ENCODE data around the gene COPS3. TPM values are rescaled to one million over a fixed set of nuclear protein-coding genes. Genes with fewer than 3 reads are reported as not detected.

The COPS3 gene
- total RNA-seq (10 to 100 TPM; 35.3 to 77.3 TPM), polyA plus RNA-seq (10 to 100 TPM; 24.6 to 25.1 TPM)

GRCh38 chr17:17280613-17281549 lies at the start of gene COPS3:
TSS of gene COPS3 (minus strand) at chr17:17281246. CDS start at chr17:17281186, 60 bp downstream.
- DNase-seq (ENCODE audit: low spot score): peak; percentile 98
- TF ChIP-seq GABPA (IDR thresholded peaks at IDR 0.05 in 1 of 2, conservative IDR thresholded peaks at IDR 0.05 in 1 of 2): peak; percentile 77 to 91
- peak; percentile 13 to 43 for TF ChIP-seq RXRA (IDR thresholded peaks at IDR 0.05)
- TF ChIP-seq HNF4A (conservative IDR thresholded peaks at IDR 0.05): peak in 1 of 2 donors; percentile 11
- TF ChIP-seq MAX (IDR thresholded peaks at IDR 0.05): no peak
- no peak for TF ChIP-seq RAD21 (IDR thresholded peaks at IDR 0.05)
- no peak for TF ChIP-seq CTCF (IDR thresholded peaks at IDR 0.05; ENCODE audit: low read depth, low read length, missing input control)
- peak; percentile 94 for TF ChIP-seq YY1 (IDR thresholded peaks at IDR 0.05)
- TF ChIP-seq ZBTB33 (IDR thresholded peaks at IDR 0.05): peak; percentile 99
- peak; percentile 54 for TF ChIP-seq SP1 (IDR thresholded peaks at IDR 0.05)
- no peak for TF ChIP-seq TAF1 (conservative IDR thresholded peaks at IDR 0.05)
- H3K27ac ChIP-seq (ENCODE audit: low read depth in 1 of 2, low read length in 2 of 2): peak within 1 kb of the TSS; percentile 85 to 94
- H3K4me1 ChIP-seq (ENCODE audit: control insufficient read depth in 4 of 4, insufficient read depth in 4 of 4, low read length in 3 of 4): peaks cover 6 to 20% (median 15%) of the 10 kb centered on the region in 4 donors
- peak within 1 kb of the TSS; percentile 56 to 68 for H3K9ac ChIP-seq (ENCODE audit: low read depth in 1 of 2, low read length in 2 of 2)
- no peaks in the 10 kb centered on the region for H3K27me3 ChIP-seq (ENCODE audit: control insufficient read depth in 4 of 4, insufficient read depth in 4 of 4, low read length in 3 of 4)
- no peaks in the 10 kb centered on the region for H3K36me3 ChIP-seq (ENCODE audit: control insufficient read depth in 4 of 4, insufficient read depth in 3 of 4, low read depth in 1 of 4, low read length in 3 of 4)
- under 1% methylated on average over 80 of the region's 80 CpGs for WGBS
- no peaks in the 10 kb centered on the region for H3K9me3 ChIP-seq (ENCODE audit: control insufficient read depth in 4 of 4, low read length in 3 of 4)
- peak within 1 kb of the TSS; percentile 74 to 97 (median 78) for H3K4me3 ChIP-seq (ENCODE audit: low read depth in 1 of 3, low read length in 3 of 3)

- no peak overlapping the region for H3K4me3 ChIP-seq (ENCODE audit: low read depth in 1 of 3, low read length in 3 of 3)
- no peaks in the 10 kb centered on the region for H3K36me3 ChIP-seq (ENCODE audit: control insufficient read depth in 4 of 4, insufficient read depth in 3 of 4, low read depth in 1 of 4, low read length in 3 of 4)
- no peak overlapping the region for H3K9ac ChIP-seq (ENCODE audit: low read depth in 1 of 2, low read length in 2 of 2)
- no peak for DNase-seq (ENCODE audit: low spot score)
- TF ChIP-seq FOXA2 (IDR thresholded peaks at IDR 0.05) (no peak), GABPA (IDR thresholded peaks at IDR 0.05 in 1 of 2, conservative IDR thresholded peaks at IDR 0.05 in 1 of 2) (no peak), YY1 (IDR thresholded peaks at IDR 0.05) (no peak), FOXA1 (IDR thresholded peaks at IDR 0.05) (no peak), TAF1 (conservative IDR thresholded peaks at IDR 0.05) (no peak), RXRA (IDR thresholded peaks at IDR 0.05) (no peak), NR2F2 (IDR thresholded peaks at IDR 0.05) (no peak), RAD21 (IDR thresholded peaks at IDR 0.05) (no peak), ATF3 (IDR thresholded peaks at IDR 0.05) (no peak), ZBTB33 (IDR thresholded peaks at IDR 0.05) (no peak), HNF4A (conservative IDR thresholded peaks at IDR 0.05) (no peak), MAX (IDR thresholded peaks at IDR 0.05) (no peak), EGR1 (IDR thresholded peaks at IDR 0.05; ENCODE audit: low read depth in 2 of 2) (no peak), HNF4G (IDR thresholded peaks at IDR 0.05) (no peak), SP1 (IDR thresholded peaks at IDR 0.05) (no peak)
- H3K27ac ChIP-seq (ENCODE audit: low read depth in 1 of 2, low read length in 2 of 2): no peak overlapping the region
- no peaks in the 10 kb centered on the region for H3K4me1 ChIP-seq (ENCODE audit: control insufficient read depth in 4 of 4, insufficient read depth in 4 of 4, low read length in 3 of 4)
- H3K27me3 ChIP-seq (ENCODE audit: control insufficient read depth in 4 of 4, insufficient read depth in 4 of 4, low read length in 3 of 4): no peaks in the 10 kb centered on the region
- no peaks in the 10 kb centered on the region for H3K9me3 ChIP-seq (ENCODE audit: control insufficient read depth in 4 of 4, low read length in 3 of 4)
- WGBS: 81% methylated on average over 8 of the region's 8 CpGs
Observed at GRCh38 chr17:17328251-17328650, 47.2 kb upstream of the COPS3 start.

All from liver (tissue), 9 donors.